Measurements from ENCODE around the gene INPP4B.
A peak's percentile ranks its signal among the peaks of the same experiment; 100 is the strongest.

The INPP4B gene

DNA sequence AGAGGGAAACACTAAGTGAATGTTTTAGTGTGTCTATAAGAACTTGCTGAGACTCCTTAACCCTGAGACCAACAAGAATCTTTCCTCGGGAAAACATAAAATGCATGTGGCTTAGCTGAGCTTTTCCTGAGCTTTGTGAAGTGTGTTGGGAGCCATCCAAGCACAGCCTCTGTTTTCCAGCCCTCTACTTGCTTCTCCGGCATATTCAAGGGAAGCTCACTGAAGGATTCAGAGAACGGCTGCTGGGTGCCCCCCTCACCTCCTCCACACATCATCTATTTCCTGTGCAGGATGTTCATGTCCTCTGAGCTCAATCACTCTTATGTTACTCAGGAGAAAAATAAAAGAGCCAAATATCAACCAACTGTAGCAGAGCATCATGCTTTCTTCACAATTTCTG, 717.6 kb downstream of the INPP4B start:
- DNase-seq (ENCODE audit: low read depth) = no peak

DNA sequence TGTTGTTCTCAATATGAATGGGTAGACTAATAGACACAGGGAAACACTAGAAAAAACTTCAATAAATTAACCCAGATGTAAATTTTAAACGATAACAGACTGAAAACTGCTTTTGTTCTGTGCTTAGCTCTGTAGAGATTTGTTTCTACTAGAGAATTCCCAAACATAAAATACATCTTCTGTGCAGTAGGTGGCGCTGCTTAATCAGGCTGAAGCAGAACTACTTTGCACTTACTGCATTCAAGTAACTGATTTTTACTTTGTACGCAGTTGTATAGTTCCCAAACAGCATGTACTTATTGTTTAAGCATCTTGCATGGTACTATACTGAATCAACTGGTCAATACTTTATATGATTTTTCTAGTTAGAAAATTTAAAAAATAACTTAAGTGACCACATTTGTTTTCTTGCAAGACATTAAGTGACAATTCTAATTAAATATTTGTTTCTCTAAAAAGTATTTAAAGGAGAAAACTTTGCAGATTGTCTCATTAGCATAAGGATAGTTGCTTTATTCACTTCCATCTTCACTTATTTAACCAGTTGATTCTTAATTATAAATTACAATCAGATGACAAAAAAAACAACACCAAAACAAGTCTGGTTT, 719.1 kb downstream of the INPP4B start:
- DNase-seq (ENCODE audit: low read depth) = peak; percentile 53

DNA sequence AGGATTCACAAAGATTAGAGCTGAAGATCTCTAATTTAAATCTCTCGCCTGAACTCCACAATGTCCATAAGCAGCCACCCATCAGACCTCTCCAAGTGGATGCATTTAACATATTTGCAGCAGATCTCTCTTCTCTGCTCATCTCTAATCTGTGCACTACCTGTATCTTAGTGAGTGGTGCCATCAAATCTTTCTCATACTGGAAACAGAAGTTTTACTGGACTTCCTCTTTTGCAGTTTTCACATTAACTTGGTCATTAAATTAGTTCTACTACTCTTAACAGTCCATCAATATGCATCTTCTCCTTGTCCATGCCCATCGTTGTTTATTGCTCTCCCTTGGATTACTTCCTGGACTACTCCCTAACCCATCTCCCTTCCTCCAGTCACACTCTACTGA, 721.2 kb downstream of the INPP4B start:
- no peak for DNase-seq (ENCODE audit: low read depth)

DNA sequence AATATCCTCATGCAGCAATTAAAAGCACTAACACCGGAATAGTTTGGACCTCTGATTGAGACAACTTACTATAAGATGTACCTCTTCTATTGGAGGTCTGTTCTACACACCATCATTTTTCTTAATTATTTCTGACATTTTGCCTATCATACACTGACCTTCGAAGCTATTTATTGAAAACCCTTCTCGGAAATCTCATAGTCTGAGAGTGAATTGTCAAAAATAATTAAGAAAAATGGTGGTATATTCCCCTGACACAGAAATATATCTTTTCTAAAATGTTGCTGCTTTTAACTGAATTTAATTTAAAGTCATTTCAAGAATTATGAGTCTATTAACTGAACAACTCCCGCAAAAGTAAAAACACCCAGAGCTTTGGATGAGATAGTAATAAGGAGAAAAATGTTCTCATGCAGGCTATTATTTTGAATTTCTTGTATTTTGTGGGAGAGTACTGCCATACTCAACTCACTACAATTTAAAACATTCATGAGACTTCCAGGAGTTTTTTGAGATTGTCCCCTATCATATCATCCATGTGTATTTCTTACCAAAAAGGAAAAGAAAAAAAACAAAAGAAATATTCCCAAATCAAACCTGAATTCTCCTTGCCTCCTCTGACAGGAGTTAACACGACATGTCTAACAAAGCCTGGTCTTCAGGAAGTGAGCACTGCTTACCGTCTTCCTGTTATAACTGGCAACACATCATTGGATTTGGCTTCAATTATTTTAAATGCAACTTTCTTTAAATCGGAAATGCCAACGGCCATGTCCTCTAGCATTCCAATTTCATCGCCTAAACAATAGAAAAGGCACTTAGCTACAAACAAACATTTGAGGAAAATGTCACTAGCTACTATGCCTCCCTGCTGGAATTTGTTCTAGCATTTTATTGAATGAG, 724.4 kb downstream of the INPP4B start:
- no peak for DNase-seq (ENCODE audit: low read depth)

GRCh38 chr4:142120921-142121320, 725.2 kb downstream of the INPP4B start:
- no peak for DNase-seq (ENCODE audit: low read depth)

DNA sequence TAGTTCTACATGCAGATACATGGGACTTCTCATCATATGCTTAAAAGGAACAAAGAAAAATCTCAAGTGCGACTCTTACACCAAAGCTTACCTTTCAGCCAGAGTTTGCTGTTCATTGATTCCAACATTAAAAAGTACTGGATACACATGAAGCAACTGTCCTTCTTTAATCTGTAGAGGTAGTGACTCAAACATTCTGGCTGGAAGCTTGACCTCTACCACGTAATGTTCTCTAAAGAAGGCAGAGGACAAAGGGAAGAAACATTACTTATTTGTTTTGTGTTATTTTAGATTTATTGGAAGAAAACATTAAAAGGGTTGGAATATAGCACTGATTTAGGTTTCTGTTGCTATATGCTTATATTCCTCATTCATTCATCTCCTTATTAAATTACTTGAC, 733.6 kb downstream of the INPP4B start:
- no peak for DNase-seq (ENCODE audit: low read depth)

DNA sequence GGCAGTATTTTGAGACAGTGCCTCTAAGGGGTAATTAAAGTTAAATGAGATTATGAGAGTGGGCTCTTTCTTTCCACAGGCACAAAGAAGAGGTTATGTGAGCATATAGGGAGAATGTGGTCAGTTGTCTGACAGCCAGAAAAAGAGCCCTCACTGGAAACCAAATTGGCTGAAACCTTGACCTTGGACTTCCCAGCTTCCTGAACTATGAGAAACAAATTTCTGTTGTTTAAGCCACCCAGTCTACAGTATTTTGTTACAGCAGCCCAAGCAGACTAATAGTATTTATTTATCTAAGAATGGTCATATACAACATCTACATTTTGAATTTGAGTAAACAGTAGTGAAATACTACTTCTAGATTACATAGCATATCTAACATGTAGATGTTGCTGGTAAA, 736.0 kb downstream of the INPP4B start:
- DNase-seq (ENCODE audit: low read depth) = no peak

- DNase-seq (ENCODE audit: low read depth) = no peak
These were observed 742.1 kb downstream of the INPP4B start for GRCh38 chr4:142104041-142104440.

DNA sequence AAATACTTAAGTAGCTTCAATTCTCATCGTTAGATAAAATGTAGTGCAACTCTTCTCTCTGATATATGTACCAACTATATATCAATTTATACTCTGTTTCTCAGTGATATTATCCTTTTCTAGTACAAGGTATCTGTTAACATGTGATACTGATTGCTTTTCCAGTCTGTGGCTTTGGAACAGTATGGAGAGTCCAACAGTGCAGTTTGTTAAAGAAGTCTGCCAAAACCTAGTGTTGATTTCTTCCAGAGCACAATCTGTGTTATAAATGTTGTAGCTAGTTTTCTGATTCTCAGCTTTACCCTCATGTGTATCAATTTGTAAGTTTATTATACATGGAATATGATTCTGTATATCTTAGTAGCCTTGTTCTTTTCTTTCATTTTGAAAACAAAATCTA, 744.7 kb downstream of the INPP4B start:
- DNase-seq (ENCODE audit: low read depth) = no peak

- no peak for DNase-seq (ENCODE audit: low read depth)
These were observed 745.2 kb downstream of the INPP4B start for GRCh38 chr4:142100941-142101340.

GRCh38 chr4:142098900-142099545, 747.1 kb downstream of the INPP4B start:
- no peak for DNase-seq (ENCODE audit: low read depth)

- DNase-seq (ENCODE audit: low read depth) = no peak
These were observed 747.7 kb downstream of the INPP4B start for GRCh38 chr4:142098380-142098779.

DNA sequence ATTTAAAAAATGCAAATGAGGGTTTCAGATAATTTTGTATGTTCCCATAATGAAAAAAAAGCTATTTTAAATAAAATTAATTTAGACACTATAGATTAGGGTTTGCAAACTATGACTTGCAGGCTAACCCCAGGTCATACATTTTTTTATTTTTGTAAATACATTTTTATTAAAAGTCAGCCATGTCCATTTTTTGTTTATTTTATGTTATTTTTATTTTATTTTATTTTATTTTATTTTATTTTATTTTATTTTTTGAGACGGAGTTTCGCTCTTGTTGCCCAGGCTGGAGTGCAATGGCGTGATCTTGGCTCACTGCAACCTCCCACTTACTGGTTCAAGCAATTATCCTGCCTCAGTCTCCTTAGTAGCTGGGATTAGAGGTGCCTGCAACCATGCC, 749.1 kb downstream of the INPP4B start:
- DNase-seq (ENCODE audit: low read depth) = no peak

GRCh38 chr4:142095886-142096605, 750.1 kb downstream of the INPP4B start:
- no peak for DNase-seq (ENCODE audit: low read depth)

DNA sequence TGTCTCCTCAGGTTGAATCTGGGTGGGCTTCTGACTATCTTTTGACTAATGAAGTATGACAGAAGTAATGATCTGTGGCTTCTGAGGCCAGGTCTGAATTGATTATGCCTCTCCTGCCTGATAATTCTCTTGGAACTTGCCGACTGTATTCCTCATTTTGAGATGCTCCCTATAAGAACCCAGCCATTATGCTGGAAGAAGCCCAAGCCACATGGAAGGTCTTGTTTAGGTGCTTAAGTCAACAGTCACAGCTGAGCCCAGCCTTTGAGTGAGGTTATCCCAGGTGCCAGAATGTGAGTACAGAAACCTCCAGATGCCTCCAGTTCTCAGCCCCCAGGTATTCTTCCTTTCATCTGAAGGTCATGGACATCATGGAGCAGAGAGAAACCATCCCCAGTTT, 753.2 kb downstream of the INPP4B start:
- DNase-seq (ENCODE audit: low read depth) = no peak

- no peak for DNase-seq (ENCODE audit: low read depth)
These were observed 754.4 kb downstream of the INPP4B start for GRCh38 chr4:142091691-142092182.

DNA sequence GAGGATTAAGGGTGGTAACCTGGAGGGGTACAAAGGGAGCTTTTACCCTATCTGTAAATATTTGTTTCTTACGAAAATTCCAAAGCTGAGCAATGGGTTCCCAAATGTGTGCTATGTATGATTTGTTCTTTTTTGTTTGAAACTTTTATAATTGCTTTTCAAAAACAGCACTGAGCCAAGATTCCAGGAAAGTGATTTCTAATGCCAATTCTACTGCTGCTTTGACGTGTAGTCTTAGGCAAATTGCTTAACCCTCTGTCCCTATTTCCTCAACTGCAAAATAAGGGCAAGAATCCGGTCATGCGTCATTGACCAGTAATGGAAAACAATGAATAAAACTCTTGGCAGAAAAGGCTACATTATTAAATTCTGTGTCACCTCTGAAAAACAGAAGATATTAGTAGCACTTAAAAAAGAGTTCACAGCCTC, 755.0 kb downstream of the INPP4B start:
- no peak for DNase-seq (ENCODE audit: low read depth)

GRCh38 chr4:142088906-142089305, 757.2 kb downstream of the INPP4B start:
- DNase-seq (ENCODE audit: low read depth) = no peak

DNA sequence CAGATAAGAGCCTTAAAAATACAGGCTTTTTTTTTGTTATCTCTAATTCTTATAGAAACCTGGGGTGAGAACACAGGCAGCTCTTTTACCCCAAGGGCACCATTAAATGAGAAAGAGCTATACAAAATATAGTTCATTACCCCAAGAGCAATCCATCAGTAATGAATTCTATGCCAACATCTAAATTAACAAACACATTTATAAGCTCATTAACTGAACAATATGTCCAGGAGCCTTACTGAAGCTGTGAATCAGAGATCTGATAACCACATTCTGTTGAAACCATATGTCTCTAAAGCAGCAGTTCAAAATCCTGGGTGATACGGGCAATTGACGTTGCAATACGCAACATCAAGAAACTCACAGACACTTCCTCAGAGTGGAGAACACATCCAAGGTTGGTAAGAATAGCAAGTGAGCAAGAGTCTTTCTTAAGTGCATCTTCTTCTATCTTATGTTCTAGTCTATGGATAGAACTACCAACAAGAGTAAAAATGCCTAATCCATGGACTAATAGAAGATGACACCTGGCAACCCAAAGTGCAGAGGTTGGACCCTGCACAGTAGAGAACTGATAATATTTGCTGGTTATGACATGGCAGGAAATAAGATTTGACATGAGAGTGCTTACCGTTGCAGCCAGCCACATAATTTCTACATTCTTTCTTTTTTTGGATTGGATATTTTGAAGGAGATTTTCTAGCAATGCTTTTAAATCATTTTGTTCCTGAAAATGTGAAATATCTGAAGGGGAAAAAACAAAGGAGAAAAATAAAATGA, 760.4 kb downstream of the INPP4B start:
- DNase-seq (ENCODE audit: low read depth) = no peak

GRCh38 chr4:142083264-142083663, 762.8 kb downstream of the INPP4B start:
- DNase-seq (ENCODE audit: low read depth) = no peak

- DNase-seq (ENCODE audit: low read depth) = no peak
These were observed 765.1 kb downstream of the INPP4B start for GRCh38 chr4:142081025-142081424.
